ENCODE measurements around the gene EIF3I.

Gene EIF3I

GRCh38 chr1:32215629-32216480, 6.4 kb upstream of the EIF3I start:
- TF ChIP-seq CTCF (IDR thresholded peaks at IDR 0.05; ENCODE audit: low read depth, low read length), result peak; percentile 91
- H3K4me3 ChIP-seq (ENCODE audit: low read depth, low read length), result no peak overlapping the region
- DNase-seq (ENCODE audit: low read depth, low spot score), result peak; percentile 56
- in situ Hi-C loops (cut with HindIII; ENCODE audit: low sequenced_read_pairs), result no loop called here

- in situ Hi-C loops (cut with HindIII; ENCODE audit: low sequenced_read_pairs), result no loop called here
- DNase-seq (ENCODE audit: low read depth, low spot score), result no peak
- TF ChIP-seq CTCF (IDR thresholded peaks at IDR 0.05; ENCODE audit: low read depth, low read length), result no peak
- H3K4me3 ChIP-seq (ENCODE audit: low read depth, low read length), result no peak overlapping the region
These were observed 5.6 kb upstream of the EIF3I start for GRCh38 chr1:32216566-32216965.

DNA sequence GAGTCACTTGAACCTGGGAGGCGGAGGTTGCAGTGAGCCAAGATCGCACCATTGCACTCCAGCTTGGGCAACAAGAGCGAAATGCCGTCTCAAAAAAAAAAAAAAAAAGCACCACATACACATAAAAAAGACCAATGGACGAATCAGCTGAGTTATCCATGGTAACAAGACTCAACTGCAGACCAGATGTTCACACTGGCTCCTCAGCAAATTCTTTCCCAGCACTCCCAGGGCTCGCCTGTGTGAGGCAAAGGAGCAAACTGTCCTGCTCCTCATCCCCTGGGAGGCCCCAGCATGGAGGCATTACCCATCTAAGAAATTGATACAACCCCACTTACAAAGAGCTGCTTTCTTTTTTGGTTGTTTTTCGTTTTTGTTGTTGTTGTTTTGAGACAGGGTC, 3.2 kb upstream of the EIF3I start:
- in situ Hi-C loops (cut with HindIII; ENCODE audit: low sequenced_read_pairs), result no loop called here
- DNase-seq (ENCODE audit: low read depth, low spot score), result no peak
- TF ChIP-seq CTCF (IDR thresholded peaks at IDR 0.05; ENCODE audit: low read depth, low read length), result no peak
- no peak overlapping the region for H3K4me3 ChIP-seq (ENCODE audit: low read depth, low read length)

DNA sequence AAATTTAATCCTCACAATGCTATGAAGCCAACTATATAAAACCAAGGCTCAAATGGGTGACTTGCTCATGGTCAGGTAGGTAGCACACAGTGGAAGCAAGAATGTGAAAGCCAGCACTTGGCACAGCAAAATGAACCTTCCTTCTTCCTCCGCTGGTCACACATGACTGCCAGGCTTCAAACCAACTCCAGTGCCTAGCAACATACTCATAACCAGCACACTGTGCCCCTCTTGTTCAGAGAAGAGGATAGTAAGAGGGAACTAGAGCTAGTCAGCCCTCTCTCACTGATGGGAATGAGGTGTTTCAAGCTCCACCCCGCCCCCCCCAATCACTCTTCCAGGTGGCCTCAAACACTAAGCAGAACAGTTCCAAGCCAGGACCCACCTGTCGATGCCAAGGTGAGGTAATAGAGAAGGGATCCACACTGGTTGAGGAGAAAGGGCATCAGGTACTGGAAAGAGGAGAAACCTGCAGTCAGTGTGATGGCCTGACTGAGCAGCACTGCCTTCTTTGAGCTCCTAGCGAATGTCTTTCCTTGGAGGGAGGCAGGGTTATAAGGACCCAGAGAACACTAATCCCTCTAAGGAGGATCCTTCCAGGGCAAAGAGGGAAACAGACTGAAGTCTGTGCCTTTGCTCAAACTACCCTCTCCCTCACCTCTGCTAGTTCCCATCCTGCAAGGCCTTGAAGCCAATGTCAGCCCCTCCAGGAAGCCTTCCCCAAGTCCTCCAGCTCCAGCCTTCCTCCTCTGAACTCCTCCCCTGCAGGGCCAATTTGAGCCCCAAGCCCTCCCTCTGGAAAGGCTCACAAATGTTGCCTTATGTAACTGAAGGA, 1.2 kb upstream of the EIF3I start:
- DNase-seq (ENCODE audit: low read depth, low spot score), result no peak

GRCh38 chr1:32221581-32221979, 627 bp upstream of the EIF3I start:
- in situ Hi-C loops (cut with HindIII; ENCODE audit: low sequenced_read_pairs), result no loop called here
- peak overlapping the region; percentile 97 for H3K4me3 ChIP-seq (ENCODE audit: low read depth, low read length)
- no peak for TF ChIP-seq CTCF (IDR thresholded peaks at IDR 0.05; ENCODE audit: low read depth, low read length)
- DNase-seq (ENCODE audit: low read depth, low spot score), result no peak

More for the DNA sequence above, 1.2 kb upstream of the EIF3I start:
- no peak for TF ChIP-seq CTCF (IDR thresholded peaks at IDR 0.05; ENCODE audit: low read depth, low read length)
- peak overlapping the region; percentile 97 for H3K4me3 ChIP-seq (ENCODE audit: low read depth, low read length)
- in situ Hi-C loops (cut with HindIII; ENCODE audit: low sequenced_read_pairs), result no loop called here

DNA sequence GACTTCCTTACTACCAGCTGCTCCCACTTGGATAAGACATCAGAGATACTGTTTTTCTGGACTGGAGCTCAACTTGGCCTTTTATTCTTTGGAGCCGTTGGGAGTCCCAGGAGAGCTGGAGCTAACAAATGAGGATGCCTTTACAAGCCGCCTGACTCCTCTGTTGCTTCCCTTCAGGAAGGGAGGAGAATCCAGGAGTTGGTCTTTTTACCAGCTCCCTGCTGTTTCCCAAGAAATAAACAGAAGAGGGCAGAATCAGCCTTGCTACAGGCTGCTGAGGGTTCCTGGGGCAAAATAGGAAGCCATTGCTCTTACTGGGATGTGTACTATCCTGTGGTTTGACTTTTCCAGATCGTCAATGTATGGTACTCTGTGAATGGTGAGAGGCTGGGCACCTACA, 1.5 kb downstream of the EIF3I start:
- no peak overlapping the region for H3K4me3 ChIP-seq (ENCODE audit: low read depth, low read length)
- in situ Hi-C loops (cut with HindIII; ENCODE audit: low sequenced_read_pairs), result no loop called here
- DNase-seq (ENCODE audit: low read depth, low spot score), result no peak
- peak; percentile 23 for TF ChIP-seq CTCF (IDR thresholded peaks at IDR 0.05; ENCODE audit: low read depth, low read length)

All from astrocyte of the spinal cord (primary cell).